GM21515 (cell line): Measurements from ENCODE around the gene CADM4.
"Not testable (repeated sequence)": the region's sequence is repeated elsewhere in the genome, so short reads cannot be mapped to it uniquely, and the experiment has no call there.

Experiments used
- ATAC-seq: cut with Tn5 transposase; IDR thresholded peaks from one replicate; pipeline ENCODE4 v1.9.1; 2021; ENCODE audit not compliant: unreplicated experiment

Gene CADM4

DNA sequence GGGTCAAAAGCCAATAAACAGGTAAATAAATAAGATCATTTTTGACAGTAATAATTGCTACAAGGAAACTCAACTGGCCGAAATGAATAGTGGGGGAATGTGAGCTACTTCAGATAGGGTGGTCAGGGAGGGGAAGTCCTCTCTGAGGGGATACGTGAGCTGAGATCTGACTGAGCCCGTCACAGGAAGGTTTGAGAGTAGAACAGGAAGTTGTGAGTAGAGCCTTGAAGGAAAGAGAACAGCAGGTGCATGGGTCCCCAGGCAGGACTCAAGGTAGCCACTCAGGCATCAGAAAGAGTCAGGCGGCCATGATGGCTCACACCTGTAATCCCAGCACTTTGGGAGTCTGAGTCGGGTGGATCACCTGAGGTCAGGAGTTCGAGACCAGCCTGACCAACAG is 50.0 kb downstream of the CADM4 start:
- no peak for ATAC-seq

GRCh38 chr19:43589277-43589676 is 50.4 kb downstream of the CADM4 start:
- no peak for ATAC-seq

DNA sequence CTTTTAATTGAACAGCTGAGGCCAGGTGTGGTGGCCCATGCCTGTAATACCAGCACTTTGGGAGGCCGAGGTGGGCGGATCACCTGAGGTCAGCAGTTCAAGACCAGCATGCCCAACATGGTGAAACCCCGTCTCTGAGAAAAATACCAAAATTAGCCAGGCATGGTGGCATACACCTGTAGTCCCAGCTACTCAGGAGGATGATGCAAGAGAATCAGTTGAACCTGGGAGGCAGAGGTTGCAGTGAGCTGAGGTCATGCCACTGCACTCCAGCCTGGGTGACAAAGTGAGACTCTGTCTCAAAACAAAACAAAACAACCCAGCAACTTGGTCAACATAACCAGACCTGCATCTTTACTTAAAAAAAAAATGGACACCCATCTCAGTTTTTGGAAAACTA is 52.6 kb downstream of the CADM4 start:
- not testable (repeated sequence) for ATAC-seq

GRCh38 chr19:43586346-43586745 is 53.3 kb downstream of the CADM4 start:
- no peak for ATAC-seq

DNA sequence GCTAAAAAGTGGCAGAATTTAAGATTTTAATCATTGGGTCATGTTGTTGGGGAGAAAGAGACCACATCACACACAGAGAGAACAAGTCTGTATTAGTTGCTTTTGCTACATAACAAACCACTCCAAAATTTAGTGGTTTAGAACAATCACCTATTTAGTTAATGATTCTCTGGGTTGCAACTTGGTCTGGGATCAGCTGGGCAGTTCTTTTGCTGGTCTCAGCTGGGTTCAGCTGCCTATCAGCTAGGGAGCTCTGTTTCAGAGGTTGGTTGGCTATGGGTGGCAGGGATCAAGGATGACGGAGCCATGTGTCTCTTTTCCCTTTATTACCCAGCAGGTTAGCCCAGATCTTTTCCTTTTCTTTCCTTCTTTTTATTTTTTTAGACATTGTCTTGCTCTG is 55.2 kb downstream of the CADM4 start:
- no peak for ATAC-seq

DNA sequence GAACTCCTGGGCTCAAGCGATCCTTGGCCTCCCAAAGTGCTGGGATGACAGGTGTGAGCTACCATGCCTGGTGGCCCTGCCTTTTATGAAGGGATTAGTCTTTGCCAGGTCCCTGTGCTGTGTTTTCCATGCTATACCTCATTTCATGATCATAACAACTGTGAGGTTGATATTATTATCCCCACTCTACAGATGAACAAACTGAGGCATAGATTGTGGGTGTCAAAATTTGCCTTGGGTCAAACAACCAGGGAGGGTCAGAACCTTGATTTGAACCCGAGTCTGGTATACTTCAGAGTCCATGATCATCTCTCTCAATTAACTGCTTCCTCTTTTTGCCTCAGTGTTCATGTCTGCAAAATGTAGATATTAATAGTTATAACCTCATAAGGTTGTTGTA is 57.2 kb downstream of the CADM4 start:
- no peak for ATAC-seq

- no peak for ATAC-seq
These were observed 58.2 kb downstream of the CADM4 start for GRCh38 chr19:43581467-43581866.

DNA sequence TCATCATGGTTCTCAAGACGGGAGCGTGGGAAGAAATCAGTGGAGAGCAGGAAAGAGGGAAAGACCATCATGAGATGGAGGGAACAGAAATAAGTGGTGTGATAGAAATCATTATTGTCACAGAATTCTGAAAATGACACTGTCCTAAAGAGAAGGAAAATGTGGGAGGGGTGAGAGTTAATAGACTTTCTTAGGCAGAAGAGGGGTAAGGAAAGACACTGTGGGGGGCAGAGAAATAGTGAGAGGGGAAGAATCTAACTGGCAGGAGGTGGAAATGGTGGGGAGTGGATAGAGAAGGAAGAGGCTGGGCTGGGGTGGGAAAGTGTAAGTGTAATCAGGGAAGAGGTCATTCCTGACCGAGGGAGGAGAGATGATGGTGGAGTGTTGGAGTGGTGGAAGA is 60.9 kb downstream of the CADM4 start:
- ATAC-seq, result no peak

- ATAC-seq, result no peak
These were observed 63.4 kb downstream of the CADM4 start for GRCh38 chr19:43575955-43576878.

- ATAC-seq, result peak; percentile 90
These were observed 64.3 kb downstream of the CADM4 start, which contains the start of the genes PINLYP and XRCC1 for GRCh38 chr19:43575156-43575950. PINLYP (plus strand) TSS chr19:43575801; CDS start chr19:43577192, 1,391 bp downstream. XRCC1 (minus strand) TSS chr19:43575527; CDS start chr19:43575458, 69 bp downstream.

DNA sequence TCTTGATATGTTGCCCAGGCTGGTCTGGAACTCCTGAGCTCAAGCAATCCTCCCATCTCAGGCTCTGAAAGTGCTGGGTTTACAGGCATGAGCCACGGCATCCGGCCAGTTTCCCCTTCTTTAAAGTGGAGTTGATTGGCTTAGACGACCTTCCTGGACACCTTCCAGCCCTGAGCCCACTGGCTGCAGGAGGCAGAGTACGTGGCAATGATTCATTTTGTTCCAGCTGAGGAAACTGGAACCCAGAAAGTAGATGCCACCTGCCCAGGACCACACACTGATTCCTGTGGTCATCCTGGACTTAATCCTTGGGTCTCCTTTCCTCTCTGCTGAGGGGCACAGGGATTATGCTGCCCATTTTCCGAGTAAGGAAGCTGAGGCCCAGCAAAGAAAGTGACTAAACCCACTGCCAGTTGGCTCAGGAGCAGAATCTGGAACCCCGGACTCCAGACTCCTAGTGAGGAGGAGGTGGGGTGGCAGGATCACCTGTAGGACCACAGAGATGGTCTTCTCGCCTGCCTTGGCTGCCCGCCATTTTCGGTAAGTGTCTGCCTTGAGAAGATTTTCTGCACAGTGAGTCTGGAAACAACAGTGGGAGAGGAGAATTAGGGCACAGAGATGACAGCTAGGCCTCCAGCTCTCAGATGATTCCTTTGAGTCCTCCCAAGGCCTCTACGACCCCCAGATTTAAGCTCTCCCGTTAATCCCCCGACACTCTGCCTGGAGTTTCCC is 65.1 kb downstream of the CADM4 start:
- no peak for ATAC-seq
